ENCODE data around the gene DRAP1.

Gene DRAP1

DNA sequence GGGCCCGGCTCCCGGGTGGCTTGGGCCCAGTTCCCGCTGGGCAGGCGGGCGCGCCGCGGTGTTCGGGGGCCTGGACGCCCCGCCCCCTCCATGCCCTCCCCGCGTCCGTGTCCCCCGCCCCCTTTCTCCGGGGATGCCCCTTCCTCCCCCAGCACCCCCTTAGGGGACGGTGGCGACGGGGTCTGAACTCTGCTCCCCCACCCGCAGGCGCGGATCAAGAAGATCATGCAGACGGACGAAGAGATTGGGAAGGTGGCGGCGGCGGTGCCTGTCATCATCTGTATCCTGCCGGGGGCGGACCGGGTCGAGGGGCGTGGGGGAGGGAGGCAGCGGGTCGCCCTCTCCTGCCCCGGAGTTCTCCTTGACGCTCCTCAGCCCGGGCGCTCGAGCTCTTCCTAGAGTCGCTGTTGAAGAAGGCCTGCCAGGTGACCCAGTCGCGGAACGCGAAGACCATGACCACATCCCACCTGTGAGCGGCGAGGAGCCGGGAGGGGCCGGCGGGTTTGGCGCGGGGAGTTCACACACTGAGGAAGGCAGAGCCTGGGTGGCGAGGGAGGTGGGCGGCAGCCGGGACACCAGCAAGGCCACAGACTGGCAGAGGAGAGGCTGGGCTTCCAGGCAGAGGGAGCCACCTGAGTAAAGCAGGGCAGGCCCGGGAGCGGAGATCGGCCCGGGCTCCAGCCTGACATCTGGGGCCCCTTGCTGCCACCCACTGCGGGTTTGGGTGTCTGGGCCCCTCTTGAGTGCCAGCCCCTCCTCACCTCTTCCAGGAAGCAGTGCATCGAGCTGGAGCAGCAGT, 546 bp downstream of the DRAP1 start:
- Histone ChIP-seq H2AFZ (ENCODE audit: low read depth, low read length) (peak overlapping the region; percentile 83), H3K9me3 (ENCODE audit: low read length) (no peaks in the 10 kb centered on the region), H3K4me3 (ENCODE audit: low read length) (peak overlapping the region; percentile 83), H3K4me1 (ENCODE audit: insufficient read depth, low read length) (peaks cover 23% of the 10 kb centered on the region), H3K27me3 (ENCODE audit: insufficient read depth, low read length) (no peaks in the 10 kb centered on the region), H3K36me3 (ENCODE audit: insufficient read depth, low read length) (peaks cover 17% of the 10 kb centered on the region)

- peak overlapping the region; percentile 83 for H3K4me3 ChIP-seq (ENCODE audit: low read length)
- peaks cover 17% of the 10 kb centered on the region for H3K36me3 ChIP-seq (ENCODE audit: insufficient read depth, low read length)
- H3K4me1 ChIP-seq (ENCODE audit: insufficient read depth, low read length) = peaks cover 23% of the 10 kb centered on the region
- H3K9me3 ChIP-seq (ENCODE audit: low read length) = no peaks in the 10 kb centered on the region
- H2AFZ ChIP-seq (ENCODE audit: low read depth, low read length) = no peak overlapping the region
- no peaks in the 10 kb centered on the region for H3K27me3 ChIP-seq (ENCODE audit: insufficient read depth, low read length)
Observed at GRCh38 chr11:65920372-65920802, 1.2 kb downstream of the DRAP1 start.

- no peak overlapping the region for H3K4me3 ChIP-seq (ENCODE audit: low read length)
Observed at GRCh38 chr11:65921033-65921555, 1.9 kb downstream of the DRAP1 start.

GRCh38 chr11:65921876-65922275, 2.6 kb downstream of the DRAP1 start:
- Histone ChIP-seq H3K9me3 (ENCODE audit: low read length) (no peaks in the 10 kb centered on the region), H3K4me1 (ENCODE audit: insufficient read depth, low read length) (peaks cover 23% of the 10 kb centered on the region), H3K27me3 (ENCODE audit: insufficient read depth, low read length) (no peaks in the 10 kb centered on the region), H2AFZ (ENCODE audit: low read depth, low read length) (no peak overlapping the region), H3K36me3 (ENCODE audit: insufficient read depth, low read length) (peaks cover 17% of the 10 kb centered on the region), H3K4me3 (ENCODE audit: low read length) (no peak overlapping the region)

More at GRCh38 chr11:65921033-65921555, 1.9 kb downstream of the DRAP1 start:
- H3K9me3 ChIP-seq (ENCODE audit: low read length) = no peaks in the 10 kb centered on the region
- H3K4me1 ChIP-seq (ENCODE audit: insufficient read depth, low read length) = peaks cover 23% of the 10 kb centered on the region
- H3K27me3 ChIP-seq (ENCODE audit: insufficient read depth, low read length) = no peaks in the 10 kb centered on the region
- H2AFZ ChIP-seq (ENCODE audit: low read depth, low read length) = no peak overlapping the region
- peaks cover 17% of the 10 kb centered on the region for H3K36me3 ChIP-seq (ENCODE audit: insufficient read depth, low read length)

DNA sequence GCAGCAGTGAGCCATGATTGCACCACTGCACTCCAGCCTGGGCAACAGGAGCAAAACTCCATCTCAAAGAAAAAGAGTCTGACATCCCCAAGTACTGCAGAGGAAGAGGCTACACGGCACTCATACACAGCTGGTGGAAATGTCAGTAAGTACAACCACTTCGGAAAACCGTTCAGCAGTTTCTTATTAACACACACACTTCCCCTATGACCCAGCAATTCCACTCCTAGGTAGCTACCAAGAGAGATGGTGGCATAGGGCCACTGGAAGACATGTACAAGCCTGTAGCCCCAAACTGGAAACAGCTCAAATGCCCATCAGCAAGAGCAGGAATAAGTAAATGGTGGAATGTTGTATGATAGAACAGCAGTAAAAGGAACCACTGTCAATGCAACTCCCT, 3.3 kb downstream of the DRAP1 start:
- no peaks in the 10 kb centered on the region for H3K27me3 ChIP-seq (ENCODE audit: insufficient read depth, low read length)
- H3K36me3 ChIP-seq (ENCODE audit: insufficient read depth, low read length) = peaks cover 15% of the 10 kb centered on the region
- peaks cover 20% of the 10 kb centered on the region for H3K4me1 ChIP-seq (ENCODE audit: insufficient read depth, low read length)
- H3K9me3 ChIP-seq (ENCODE audit: low read length) = no peaks in the 10 kb centered on the region
- H3K4me3 ChIP-seq (ENCODE audit: low read length) = no peak overlapping the region
- no peak overlapping the region for H2AFZ ChIP-seq (ENCODE audit: low read depth, low read length)

DNA sequence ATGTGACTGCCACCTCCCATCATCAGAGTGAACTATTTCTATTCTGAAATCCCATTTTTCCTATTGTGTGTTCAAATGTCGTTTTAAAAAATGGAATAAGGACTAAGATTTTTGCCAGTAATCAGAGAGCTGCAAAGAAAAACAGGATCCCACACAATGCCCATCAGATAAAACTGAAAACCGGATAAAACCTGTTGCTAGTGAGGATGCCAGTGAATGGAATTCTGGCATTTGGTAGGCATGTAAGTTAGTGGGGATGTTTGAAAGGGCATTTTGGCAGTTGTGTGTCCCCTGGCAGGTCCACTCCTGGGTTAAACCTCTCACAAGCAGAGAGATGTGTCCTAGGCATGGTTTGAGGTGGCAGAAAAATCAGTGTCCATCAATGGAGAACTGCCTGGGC, 6.2 kb downstream of the DRAP1 start:
- Histone ChIP-seq H2AFZ (ENCODE audit: low read depth, low read length) (no peak overlapping the region), H3K4me3 (ENCODE audit: low read length) (no peak overlapping the region)

GRCh38 chr11:65927904-65928397, 8.7 kb downstream of the DRAP1 start:
- Histone ChIP-seq H3K36me3 (ENCODE audit: insufficient read depth, low read length) (peaks cover under 1% of the 10 kb centered on the region), H3K27me3 (ENCODE audit: insufficient read depth, low read length) (no peaks in the 10 kb centered on the region), H3K9me3 (ENCODE audit: low read length) (no peaks in the 10 kb centered on the region), H2AFZ (ENCODE audit: low read depth, low read length) (no peak overlapping the region), H3K4me3 (ENCODE audit: low read length) (no peak overlapping the region), H3K4me1 (ENCODE audit: insufficient read depth, low read length) (no peaks in the 10 kb centered on the region)

More for the DNA sequence above, 6.2 kb downstream of the DRAP1 start:
- Histone ChIP-seq H3K36me3 (ENCODE audit: insufficient read depth, low read length) (peaks cover 13% of the 10 kb centered on the region), H3K27me3 (ENCODE audit: insufficient read depth, low read length) (no peaks in the 10 kb centered on the region), H3K9me3 (ENCODE audit: low read length) (no peaks in the 10 kb centered on the region), H3K4me1 (ENCODE audit: insufficient read depth, low read length) (peaks cover 5% of the 10 kb centered on the region)

GRCh38 chr11:65928667-65929066, 9.4 kb downstream of the DRAP1 start:
- Histone ChIP-seq H3K36me3 (ENCODE audit: insufficient read depth, low read length) (no peaks in the 10 kb centered on the region), H3K9me3 (ENCODE audit: low read length) (no peaks in the 10 kb centered on the region), H3K4me1 (ENCODE audit: insufficient read depth, low read length) (no peaks in the 10 kb centered on the region), H3K27me3 (ENCODE audit: insufficient read depth, low read length) (no peaks in the 10 kb centered on the region), H3K4me3 (ENCODE audit: low read length) (no peak overlapping the region), H2AFZ (ENCODE audit: low read depth, low read length) (no peak overlapping the region)

DNA sequence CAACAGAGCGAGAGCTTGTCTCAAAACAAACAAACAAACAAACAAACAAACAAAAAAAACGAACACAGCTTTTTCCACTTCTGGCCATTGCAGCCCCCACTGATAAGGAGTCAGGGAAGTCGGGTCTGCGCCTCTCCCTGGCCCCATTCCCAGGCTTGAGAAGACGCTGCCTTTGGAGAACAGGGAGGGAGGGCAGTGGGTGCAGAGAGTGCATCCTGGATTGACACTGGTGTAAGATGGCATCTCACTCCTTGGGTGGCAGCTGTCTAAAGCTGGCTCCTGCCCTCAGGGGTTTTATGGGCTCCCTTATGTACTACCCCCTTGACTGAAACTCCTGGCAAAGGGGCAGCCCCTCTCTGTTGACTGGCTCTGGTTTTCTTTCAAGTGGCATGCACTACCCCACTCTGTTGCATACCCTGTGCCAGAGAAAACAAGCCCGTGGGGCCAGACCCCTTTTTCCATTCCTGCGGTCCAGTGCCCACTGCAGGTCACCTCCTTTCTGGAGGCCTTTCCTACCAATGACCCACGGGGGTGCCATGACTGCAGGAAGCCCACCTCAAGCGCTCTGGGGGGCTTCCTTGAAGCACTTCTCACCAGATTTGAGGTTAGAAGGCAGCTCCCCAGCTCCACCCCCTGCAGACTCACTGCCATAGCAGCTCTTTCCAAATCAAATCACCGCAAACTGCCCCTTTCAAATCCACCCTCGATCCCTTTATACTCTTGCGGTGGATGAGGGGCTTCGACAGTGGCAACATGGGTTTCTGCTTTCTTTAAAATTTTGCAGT, 12.7 kb downstream of the DRAP1 start:
- Histone ChIP-seq H3K9me3 (ENCODE audit: low read length) (no peaks in the 10 kb centered on the region), H3K36me3 (ENCODE audit: insufficient read depth, low read length) (no peaks in the 10 kb centered on the region), H2AFZ (ENCODE audit: low read depth, low read length) (peak overlapping the region; percentile 43), H3K4me1 (ENCODE audit: insufficient read depth, low read length) (no peaks in the 10 kb centered on the region), H3K27me3 (ENCODE audit: insufficient read depth, low read length) (no peaks in the 10 kb centered on the region), H3K4me3 (ENCODE audit: low read length) (no peak overlapping the region)

- Histone ChIP-seq H2AFZ (ENCODE audit: low read depth, low read length) (peak overlapping the region; percentile 43), H3K36me3 (ENCODE audit: insufficient read depth, low read length) (no peaks in the 10 kb centered on the region), H3K4me3 (ENCODE audit: low read length) (no peak overlapping the region), H3K9me3 (ENCODE audit: low read length) (no peaks in the 10 kb centered on the region), H3K27me3 (ENCODE audit: insufficient read depth, low read length) (no peaks in the 10 kb centered on the region), H3K4me1 (ENCODE audit: insufficient read depth, low read length) (peaks cover 2% of the 10 kb centered on the region)
Observed at GRCh38 chr11:65932558-65932919, 13.3 kb downstream of the DRAP1 start.

DNA sequence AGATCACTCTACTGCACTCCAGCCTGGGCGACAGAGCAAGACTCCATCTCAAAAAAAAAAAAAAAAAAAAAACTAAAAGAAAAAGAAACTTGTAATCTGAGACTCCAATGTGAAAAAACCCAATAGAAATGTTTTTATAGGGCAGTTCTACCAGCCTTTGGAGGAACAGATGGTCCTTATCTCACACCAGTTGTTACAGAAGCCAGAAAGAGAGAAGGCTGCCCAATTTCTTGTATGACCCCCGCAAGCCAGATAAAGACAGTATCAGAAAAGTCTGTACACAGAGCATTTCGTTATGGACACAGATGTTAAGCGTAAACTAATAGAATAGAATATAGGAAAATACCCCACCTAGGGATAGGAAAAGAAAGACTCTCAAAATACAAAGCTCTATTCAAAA, 14.8 kb downstream of the DRAP1 start:
- peaks cover 4% of the 10 kb centered on the region for H3K4me1 ChIP-seq (ENCODE audit: insufficient read depth, low read length)
- H2AFZ ChIP-seq (ENCODE audit: low read depth, low read length) = no peak overlapping the region
- no peaks in the 10 kb centered on the region for H3K27me3 ChIP-seq (ENCODE audit: insufficient read depth, low read length)
- no peaks in the 10 kb centered on the region for H3K36me3 ChIP-seq (ENCODE audit: insufficient read depth, low read length)
- H3K4me3 ChIP-seq (ENCODE audit: low read length) = no peak overlapping the region
- H3K9me3 ChIP-seq (ENCODE audit: low read length) = no peaks in the 10 kb centered on the region

DNA sequence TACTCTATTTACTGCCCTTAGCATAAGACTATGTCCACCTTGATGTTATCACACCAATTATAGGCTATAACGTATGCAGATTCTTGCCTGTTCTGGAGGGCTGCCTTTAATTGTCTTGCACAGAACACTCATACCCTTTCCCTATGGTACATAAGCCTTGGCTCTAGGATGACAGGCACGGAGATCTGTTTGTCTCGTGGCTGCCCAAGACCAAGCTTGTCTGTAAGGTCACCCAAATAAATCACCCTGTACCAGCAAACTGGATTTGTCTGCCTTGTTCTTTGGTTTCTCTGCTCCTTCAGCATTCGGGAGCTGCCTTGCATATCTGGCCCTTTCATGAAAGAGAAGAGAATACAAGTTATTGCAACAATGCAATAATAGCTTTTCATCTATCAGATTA, 18.5 kb downstream of the DRAP1 start:
- H3K4me3 ChIP-seq (ENCODE audit: low read length) = no peak overlapping the region
- no peak overlapping the region for H2AFZ ChIP-seq (ENCODE audit: low read depth, low read length)
- H3K9me3 ChIP-seq (ENCODE audit: low read length) = no peaks in the 10 kb centered on the region
- no peaks in the 10 kb centered on the region for H3K27me3 ChIP-seq (ENCODE audit: insufficient read depth, low read length)
- peaks cover 4% of the 10 kb centered on the region for H3K4me1 ChIP-seq (ENCODE audit: insufficient read depth, low read length)
- no peaks in the 10 kb centered on the region for H3K36me3 ChIP-seq (ENCODE audit: insufficient read depth, low read length)

GRCh38 chr11:65941720-65942310, 22.6 kb downstream of the DRAP1 start:
- Histone ChIP-seq H3K4me1 (ENCODE audit: insufficient read depth, low read length) (peaks cover 21% of the 10 kb centered on the region), H3K4me3 (ENCODE audit: low read length) (no peak overlapping the region), H3K36me3 (ENCODE audit: insufficient read depth, low read length) (no peaks in the 10 kb centered on the region), H2AFZ (ENCODE audit: low read depth, low read length) (no peak overlapping the region), H3K9me3 (ENCODE audit: low read length) (no peaks in the 10 kb centered on the region), H3K27me3 (ENCODE audit: insufficient read depth, low read length) (no peaks in the 10 kb centered on the region)
